ENCODE data around the gene ZNF286A. TPM values are rescaled to one million over a fixed set of nuclear protein-coding genes. Genes with fewer than 3 reads are reported as not detected.
"Not testable (repeated sequence)": the region's sequence is repeated elsewhere in the genome, so short reads cannot be mapped to it uniquely, and the experiment has no call there.

Gene ZNF286A
- total and polyA plus RNA-seq, 10 of the 15 experiments (the other 5 are each of a cell fraction or from before 2014, with no cell fraction given): 8.1 to 31.2 (median 18.2) TPM

DNA sequence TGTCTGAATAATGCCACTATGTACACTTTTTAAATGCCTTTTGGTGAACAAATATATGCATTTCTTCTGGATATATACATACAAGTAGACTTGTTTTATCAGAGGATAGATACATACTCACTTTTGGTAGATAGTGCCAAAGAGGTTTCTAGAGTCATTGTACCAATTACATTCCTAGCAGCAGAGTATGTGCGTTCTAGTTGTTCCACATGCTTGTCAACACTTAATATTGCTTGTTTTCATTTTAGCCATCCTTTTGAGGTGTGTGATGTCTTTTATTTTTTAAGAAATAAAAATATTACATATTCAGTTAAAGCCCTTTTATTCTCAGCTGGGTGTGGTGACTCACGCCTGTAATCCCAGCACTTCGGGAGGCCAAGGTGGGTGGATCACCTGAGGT, 9.3 kb downstream of the ZNF286A start:
- H3K4me3 ChIP-seq; H4K20me1 ChIP-seq (ENCODE audit: control insufficient read depth, insufficient read depth); POLR2A ChIA-PET; H3K27ac ChIP-seq (ENCODE audit: control insufficient read depth, insufficient read depth); ATAC-seq; RAD21 ChIA-PET (ENCODE audit: unreplicated experiment); H3K4me2 ChIP-seq (ENCODE audit: control insufficient read depth, insufficient read depth); H3K27me3 ChIP-seq (replicated peaks in 1 of 2; ENCODE audit: control insufficient read depth in 2 of 2, insufficient read depth in 2 of 2, low read length in 1 of 2); CTCF ChIA-PET; in situ Hi-C loops (cut with MboI); BruUV-seq (replicated peaks); H3K4me1 ChIP-seq (ENCODE audit: control insufficient read depth, insufficient read depth, low read length); H3K9me3 ChIP-seq (replicated peaks; ENCODE audit: control insufficient read depth, insufficient read depth, low read length); H2AFZ ChIP-seq (ENCODE audit: control insufficient read depth, low read depth, low read length); intact Hi-C loops (cut with micrococcal nuclease; ENCODE audit: unreplicated experiment); FAIRE-seq; H3K9ac ChIP-seq (ENCODE audit: control insufficient read depth, insufficient read depth, low read length); SMC1A ChIA-PET (ENCODE audit: uncharacterized antibody, unreplicated experiment); H3K79me2 ChIP-seq (ENCODE audit: control insufficient read depth, insufficient read depth, low read length); DNase-seq (ENCODE audit: low read depth, low spot score): not testable (repeated sequence)
- H3K36me3 ChIP-seq (ENCODE audit: control insufficient read depth in 2 of 2, insufficient read depth in 2 of 2, low read length in 1 of 2): peaks cover 0 to 12% of the 10 kb centered on the region in 2 experiments; a peak in 2 of 4 replicates
- WGBS (ENCODE audit: insufficient coverage, insufficient replicate concordance, low lambda C conversion rate, missing lambda C conversion rate): 96% methylated on average over 3 of the region's 3 CpGs

DNA sequence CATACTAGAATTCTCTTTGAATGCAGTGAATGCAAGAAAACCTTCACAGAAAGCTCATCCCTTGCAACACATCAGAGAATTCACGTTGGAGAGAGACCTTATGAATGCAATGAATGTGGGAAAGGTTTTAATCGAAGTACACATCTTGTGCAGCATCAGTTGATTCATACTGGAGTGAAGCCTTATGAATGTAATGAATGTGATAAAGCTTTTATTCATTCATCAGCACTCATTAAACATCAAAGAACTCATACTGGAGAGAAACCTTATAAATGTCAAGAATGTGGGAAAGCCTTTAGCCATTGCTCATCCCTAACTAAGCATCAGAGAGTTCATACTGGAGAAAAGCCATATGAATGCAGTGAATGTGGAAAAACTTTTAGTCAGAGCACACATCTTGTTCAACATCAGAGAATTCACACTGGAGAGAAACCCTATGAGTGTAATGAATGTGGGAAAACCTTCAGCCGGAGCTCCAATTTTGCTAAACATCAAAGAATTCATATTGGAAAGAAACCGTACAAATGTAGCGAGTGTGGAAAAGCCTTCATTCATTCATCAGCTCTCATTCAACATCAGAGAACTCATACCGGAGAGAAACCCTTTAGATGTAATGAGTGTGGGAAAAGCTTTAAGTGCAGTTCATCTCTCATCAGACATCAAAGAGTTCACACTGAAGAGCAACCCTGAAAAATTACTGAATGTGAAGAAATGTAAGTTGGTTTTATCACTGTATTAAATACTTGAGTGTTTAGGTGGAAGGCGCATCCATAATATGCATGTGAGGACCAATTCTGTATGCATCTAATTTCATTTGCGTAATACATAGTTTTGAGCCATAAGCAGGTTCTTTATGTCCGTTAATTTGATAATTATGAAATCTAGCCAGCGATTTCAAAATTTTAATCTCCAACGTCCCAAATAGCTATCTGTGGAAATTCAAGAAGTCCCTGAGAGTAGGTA, 17.3 kb downstream of the ZNF286A start:
- TF ChIP-seq ZNF274 (IDR thresholded peaks at IDR 0.05; ENCODE audit: insufficient read depth, insufficient read length) (peak; percentile 21), CBX5 (IDR thresholded peaks at IDR 0.05; ENCODE audit: low read depth) (0 out of 2 replicates have a peak, but pooled peaks have one; percentile 36)

DNA sequence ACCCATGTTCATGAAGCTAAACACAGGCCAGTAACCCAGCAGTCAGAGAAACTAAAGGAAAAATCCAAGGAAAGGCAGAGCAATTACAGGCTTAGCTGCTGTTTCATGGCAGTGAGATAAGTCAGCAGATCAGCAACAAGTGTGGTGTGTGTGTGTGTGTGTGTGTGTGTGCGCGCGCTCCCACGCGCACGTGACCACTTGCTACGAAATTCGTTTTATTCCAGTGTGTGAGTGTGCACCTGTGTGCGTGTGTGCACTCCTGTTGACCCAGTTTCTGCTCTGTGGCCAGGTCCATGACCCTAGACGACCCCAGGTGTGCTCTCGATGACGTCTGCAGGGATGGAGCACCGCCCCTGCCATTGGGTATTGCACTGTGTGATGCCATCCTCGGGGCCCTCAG, 31.0 kb downstream of the ZNF286A start:
- SMC1A ChIA-PET (ENCODE audit: uncharacterized antibody, unreplicated experiment); H3K27me3 ChIP-seq (replicated peaks in 1 of 2; ENCODE audit: control insufficient read depth in 2 of 2, insufficient read depth in 2 of 2, low read length in 1 of 2); ATAC-seq; H3K4me3 ChIP-seq; DNase-seq (ENCODE audit: low read depth, low spot score); H2AFZ ChIP-seq (ENCODE audit: control insufficient read depth, low read depth, low read length); BruUV-seq (replicated peaks); H3K4me1 ChIP-seq (ENCODE audit: control insufficient read depth, insufficient read depth, low read length); in situ Hi-C loops (cut with MboI); H3K36me3 ChIP-seq (ENCODE audit: control insufficient read depth in 2 of 2, insufficient read depth in 2 of 2, low read length in 1 of 2); H3K4me2 ChIP-seq (ENCODE audit: control insufficient read depth, insufficient read depth); FAIRE-seq; RAD21 ChIA-PET (ENCODE audit: unreplicated experiment); intact Hi-C loops (cut with micrococcal nuclease; ENCODE audit: unreplicated experiment); H3K9me3 ChIP-seq (replicated peaks; ENCODE audit: control insufficient read depth, insufficient read depth, low read length); H3K9ac ChIP-seq (ENCODE audit: control insufficient read depth, insufficient read depth, low read length); H4K20me1 ChIP-seq (ENCODE audit: control insufficient read depth, insufficient read depth); CTCF ChIA-PET; H3K79me2 ChIP-seq (ENCODE audit: control insufficient read depth, insufficient read depth, low read length); POLR2A ChIA-PET; H3K27ac ChIP-seq (ENCODE audit: control insufficient read depth, insufficient read depth): not testable (repeated sequence)
- 83% methylated on average over 12 of the region's 14 CpGs for WGBS (ENCODE audit: insufficient coverage, insufficient replicate concordance, low lambda C conversion rate, missing lambda C conversion rate)

More for the DNA sequence above, 17.3 kb downstream of the ZNF286A start:
- H3K9me3 ChIP-seq (replicated peaks; ENCODE audit: control insufficient read depth, insufficient read depth, low read length); CTCF ChIA-PET; H3K27ac ChIP-seq (ENCODE audit: control insufficient read depth, insufficient read depth); DNase-seq (ENCODE audit: low read depth, low spot score); RAD21 ChIA-PET (ENCODE audit: unreplicated experiment); SMC1A ChIA-PET (ENCODE audit: uncharacterized antibody, unreplicated experiment); in situ Hi-C loops (cut with MboI); ATAC-seq; H3K27me3 ChIP-seq (replicated peaks in 1 of 2; ENCODE audit: control insufficient read depth in 2 of 2, insufficient read depth in 2 of 2, low read length in 1 of 2); FAIRE-seq; POLR2A ChIA-PET; H3K79me2 ChIP-seq (ENCODE audit: control insufficient read depth, insufficient read depth, low read length); intact Hi-C loops (cut with micrococcal nuclease; ENCODE audit: unreplicated experiment); H3K36me3 ChIP-seq (ENCODE audit: control insufficient read depth in 2 of 2, insufficient read depth in 2 of 2, low read length in 1 of 2); H4K20me1 ChIP-seq (ENCODE audit: control insufficient read depth, insufficient read depth); H2AFZ ChIP-seq (ENCODE audit: control insufficient read depth, low read depth, low read length); H3K4me3 ChIP-seq; H3K4me2 ChIP-seq (ENCODE audit: control insufficient read depth, insufficient read depth); H3K9ac ChIP-seq (ENCODE audit: control insufficient read depth, insufficient read depth, low read length); H3K4me1 ChIP-seq (ENCODE audit: control insufficient read depth, insufficient read depth, low read length): not testable (repeated sequence)
- WGBS (ENCODE audit: insufficient coverage, insufficient replicate concordance, low lambda C conversion rate, missing lambda C conversion rate): 93% methylated on average over 11 of the region's 11 CpGs
- BruUV-seq (replicated peaks): TSS peak; percentile 28

DNA sequence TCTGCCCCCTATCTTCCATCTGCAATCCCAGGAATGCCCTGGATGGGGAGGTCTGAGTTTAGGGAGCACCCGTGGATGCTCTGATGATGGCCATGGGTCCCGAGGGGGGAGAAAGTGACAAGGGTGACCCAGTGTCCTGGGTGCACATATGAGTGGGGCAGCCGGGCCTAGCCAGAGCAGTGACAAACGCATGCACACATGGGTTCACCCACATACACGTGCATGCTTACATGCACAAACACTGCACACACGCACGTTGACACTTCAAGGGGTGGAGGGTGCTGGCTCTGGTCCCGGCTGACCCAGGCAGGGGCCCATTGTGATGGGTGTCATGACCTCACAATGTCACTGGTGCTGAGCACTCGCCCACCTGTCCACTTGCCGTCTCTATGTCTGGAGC, 32.3 kb downstream of the ZNF286A start, which contains the start of gene TBC1D26:
Gene TBC1D26, plus strand, starts transcription at position 384 of the 400 bp plus-strand sequence. CDS start 3,066 bp downstream, outside the sequence.
- RAD21 ChIA-PET (ENCODE audit: unreplicated experiment); H3K9me3 ChIP-seq (replicated peaks; ENCODE audit: control insufficient read depth, insufficient read depth, low read length); H4K20me1 ChIP-seq (ENCODE audit: control insufficient read depth, insufficient read depth); H3K4me1 ChIP-seq (ENCODE audit: control insufficient read depth, insufficient read depth, low read length); H3K9ac ChIP-seq (ENCODE audit: control insufficient read depth, insufficient read depth, low read length); H3K36me3 ChIP-seq (ENCODE audit: control insufficient read depth in 2 of 2, insufficient read depth in 2 of 2, low read length in 1 of 2); intact Hi-C loops (cut with micrococcal nuclease; ENCODE audit: unreplicated experiment); H3K27ac ChIP-seq (ENCODE audit: control insufficient read depth, insufficient read depth); FAIRE-seq; H3K4me3 ChIP-seq; POLR2A ChIA-PET; ATAC-seq; BruUV-seq (replicated peaks); CTCF ChIA-PET; in situ Hi-C loops (cut with MboI); H3K4me2 ChIP-seq (ENCODE audit: control insufficient read depth, insufficient read depth); H3K79me2 ChIP-seq (ENCODE audit: control insufficient read depth, insufficient read depth, low read length); H2AFZ ChIP-seq (ENCODE audit: control insufficient read depth, low read depth, low read length); SMC1A ChIA-PET (ENCODE audit: uncharacterized antibody, unreplicated experiment); DNase-seq (ENCODE audit: low read depth, low spot score); H3K27me3 ChIP-seq (replicated peaks in 1 of 2; ENCODE audit: control insufficient read depth in 2 of 2, insufficient read depth in 2 of 2, low read length in 1 of 2): not testable (repeated sequence)
- 80% methylated on average over 8 of the region's 10 CpGs for WGBS (ENCODE audit: insufficient coverage, insufficient replicate concordance, low lambda C conversion rate, missing lambda C conversion rate)

Data from GM12878 (cell line).